Activated CD4-positive, alpha-beta memory T cell treated with anti-CD3 and anti-CD28 coated beads for 36 hours (primary cell): ENCODE measurements around the gene PNLDC1. TPM values are rescaled to one million over a fixed set of nuclear protein-coding genes. Genes with fewer than 3 reads are reported as not detected.
"Not testable (repeated sequence)": the region's sequence is repeated elsewhere in the genome, so short reads cannot be mapped to it uniquely, and the experiment has no call there.

Experiments
- CTCF ChIA-PET: fragments of 350-600 bp; sonication (Branson Sonifier 250); formaldehyde crosslinking; loops from one replicate; lab custom pipeline; 2021; ENCODE audit warnings: antibody characterized with exemption, inconsistent platforms; lab: Charles Lee
- POLR2A ChIA-PET: fragments of 350-600 bp; sonication (Branson Sonifier 250); formaldehyde crosslinking; loops from one replicate; lab custom pipeline; 2021; ENCODE audit warnings: antibody characterized with exemption; lab: Charles Lee
- DNase-seq: peaks from one replicate; pipeline ENCODE4 v3.0.0-alpha.2; 2020
- H3K27ac Mint-ChIP-seq: one replicate; pipeline ENCODE4 v1.8.0; 2021; ENCODE audit warnings: mixed read lengths
- H3K27me3 Mint-ChIP-seq: one replicate; pipeline ENCODE4 v1.8.0; 2021; ENCODE audit warnings: mixed read lengths
- H3K36me3 Mint-ChIP-seq: one replicate; pipeline ENCODE4 v1.8.0; 2021; ENCODE audit warnings: mixed read lengths
- H3K4me1 Mint-ChIP-seq: one replicate; pipeline ENCODE4 v1.8.0; 2021; ENCODE audit warnings: low read depth, mixed read lengths
- H3K4me3 Mint-ChIP-seq: one replicate; pipeline ENCODE4 v1.8.0; 2021; ENCODE audit warnings: mild to moderate bottlenecking, mixed read lengths
- H3K9me3 Mint-ChIP-seq: one replicate; pipeline ENCODE4 v1.8.0; 2021; ENCODE audit warnings: mixed read lengths
- intact Hi-C: fragments of 100-400 bp; cut with micrococcal nuclease; formaldehyde crosslinking; loops from one replicate; pipeline ENCODE4 v1.15.1; 2023
- total RNA-seq, 2 experiments: library from RNA; stranded (reverse); gene quantifications; one replicate each; pipeline ENCODE4 v1.2.3, GENCODE V29; 2021

PNLDC1 gene
- total RNA-seq, 2 experiments from 2014 or later = 0.29 to 0.31 TPM

DNA sequence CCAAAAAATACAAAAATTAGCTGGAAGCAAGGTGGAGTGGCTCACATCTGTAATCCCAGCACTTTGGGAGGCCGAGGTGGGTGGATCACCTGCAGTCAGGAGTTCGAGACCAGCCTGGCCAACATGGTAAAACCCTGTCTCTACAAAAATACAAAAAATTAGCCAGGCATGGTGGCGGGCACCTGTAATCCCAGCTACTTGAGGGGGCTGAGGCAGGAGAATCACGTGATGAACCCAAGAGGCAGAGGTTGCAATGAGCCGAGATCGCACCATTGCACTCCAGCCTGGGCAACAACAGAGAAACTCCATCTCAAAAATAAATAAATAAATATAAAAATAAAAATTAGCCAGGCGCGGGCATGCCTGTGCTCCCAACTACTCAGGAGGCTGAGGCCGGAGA, 24.6 kb downstream of the PNLDC1 start:
- H3K36me3 Mint-ChIP-seq, H3K9me3 Mint-ChIP-seq, H3K27me3 Mint-ChIP-seq, H3K4me1 Mint-ChIP-seq, DNase-seq, intact Hi-C loops, CTCF ChIA-PET, H3K4me3 Mint-ChIP-seq, POLR2A ChIA-PET, H3K27ac Mint-ChIP-seq: not testable (repeated sequence)

DNA sequence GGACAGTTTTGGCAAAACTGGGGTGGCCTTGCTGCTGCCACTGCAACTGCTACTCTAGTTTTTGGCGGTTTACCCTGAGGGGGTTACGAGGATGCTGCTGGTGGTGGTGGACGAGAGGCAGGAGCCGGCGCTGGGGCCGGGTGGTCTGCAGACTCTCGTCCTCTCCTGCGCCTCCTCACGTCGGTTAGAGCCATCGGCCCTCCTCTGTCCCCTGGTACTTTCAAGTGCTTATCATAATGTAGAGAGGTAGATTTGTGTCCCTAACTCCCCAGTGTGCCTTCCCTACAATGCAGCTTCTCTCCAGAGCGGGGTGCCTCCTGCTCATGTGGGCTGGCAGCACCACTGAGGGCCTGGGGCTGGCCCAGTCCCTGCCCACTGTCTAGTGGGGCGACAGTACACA, 25.9 kb downstream of the PNLDC1 start:
- ChIA-PET POLR2A (no interaction called here), CTCF (no interaction called here)
- no peaks in the 10 kb centered on the region for H3K36me3 Mint-ChIP-seq
- H3K27me3 Mint-ChIP-seq = no peaks in the 10 kb centered on the region
- intact Hi-C loops = no loop called here
- no peaks in the 10 kb centered on the region for H3K4me1 Mint-ChIP-seq
- H3K4me3 Mint-ChIP-seq = no peak overlapping the region
- no peaks in the 10 kb centered on the region for H3K9me3 Mint-ChIP-seq
- no peak for DNase-seq
- no peak overlapping the region for H3K27ac Mint-ChIP-seq

DNA sequence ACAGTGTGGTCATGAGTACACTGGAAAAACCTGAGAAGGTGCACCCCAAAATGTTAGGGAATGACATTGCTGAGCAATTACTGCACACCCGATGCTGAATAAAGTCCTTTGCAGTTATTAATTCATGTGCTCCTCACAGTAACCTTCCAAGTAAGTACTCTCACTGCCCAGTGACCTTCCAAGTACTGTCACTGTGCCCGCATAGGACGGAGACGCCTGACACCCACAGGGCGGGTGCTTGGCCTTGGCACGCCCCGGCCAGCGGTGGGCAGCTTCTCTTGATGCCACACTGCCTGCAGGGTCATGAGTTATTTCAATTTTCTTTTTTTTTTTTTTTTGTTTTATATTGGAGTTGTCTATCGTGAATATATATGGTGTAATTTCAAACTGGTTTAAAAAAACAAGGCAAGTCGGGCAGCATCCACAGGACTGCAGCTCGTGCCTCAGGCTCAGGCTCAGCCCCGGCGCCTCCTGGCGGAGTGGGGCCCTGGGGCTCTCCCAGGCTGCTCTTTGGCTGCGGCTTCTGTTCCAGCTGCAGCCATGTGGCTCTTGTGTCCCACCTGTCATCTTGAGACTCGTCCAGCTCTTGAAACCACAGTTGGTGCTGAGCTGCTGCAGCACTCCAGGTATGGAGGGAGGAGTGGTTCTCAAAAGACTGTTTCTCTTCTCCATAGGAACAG, 27.0 kb downstream of the PNLDC1 start:
- DNase-seq = no peak
- no peak overlapping the region for H3K27ac Mint-ChIP-seq
- POLR2A ChIA-PET = no interaction called here
- H3K27me3 Mint-ChIP-seq = no peaks in the 10 kb centered on the region
- no peaks in the 10 kb centered on the region for H3K4me1 Mint-ChIP-seq
- no peaks in the 10 kb centered on the region for H3K9me3 Mint-ChIP-seq
- CTCF ChIA-PET = interaction anchor here (0.7 kb wide), 1 partner anchor 607 kb away, joined by 3 read pairs; no protein-coding TSS in a partner anchor
- intact Hi-C loops = no loop called here
- H3K36me3 Mint-ChIP-seq = no peaks in the 10 kb centered on the region
- H3K4me3 Mint-ChIP-seq = no peak overlapping the region

DNA sequence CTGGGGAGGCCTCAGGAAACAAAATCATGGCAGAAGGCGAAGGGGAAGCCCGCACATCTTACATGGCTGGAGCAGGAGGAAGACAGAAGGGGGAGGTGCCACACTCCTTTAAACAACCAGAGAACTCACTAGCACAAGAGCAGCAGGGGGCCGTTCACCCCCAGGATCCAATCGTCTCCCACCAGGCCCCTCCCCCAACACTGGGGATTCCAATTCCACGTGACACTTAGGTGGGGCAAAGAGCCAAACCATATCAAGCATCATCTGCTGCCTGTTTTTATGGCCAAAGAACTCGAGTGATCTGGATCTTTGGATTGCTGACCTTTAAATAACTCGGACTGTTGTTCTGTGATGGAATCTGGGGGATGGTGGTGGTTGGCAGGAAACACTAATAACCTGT, 28.0 kb downstream of the PNLDC1 start:
- ChIA-PET POLR2A (no interaction called here), CTCF (interaction anchor here (0.7 kb wide), 1 partner anchor 608 kb away, joined by 3 read pairs; no protein-coding TSS in a partner anchor)
- H3K27ac Mint-ChIP-seq = no peak overlapping the region
- no peaks in the 10 kb centered on the region for H3K27me3 Mint-ChIP-seq
- no peaks in the 10 kb centered on the region for H3K9me3 Mint-ChIP-seq
- DNase-seq = no peak
- no peak overlapping the region for H3K4me3 Mint-ChIP-seq
- H3K4me1 Mint-ChIP-seq = no peaks in the 10 kb centered on the region
- intact Hi-C loops = no loop called here
- no peaks in the 10 kb centered on the region for H3K36me3 Mint-ChIP-seq

DNA sequence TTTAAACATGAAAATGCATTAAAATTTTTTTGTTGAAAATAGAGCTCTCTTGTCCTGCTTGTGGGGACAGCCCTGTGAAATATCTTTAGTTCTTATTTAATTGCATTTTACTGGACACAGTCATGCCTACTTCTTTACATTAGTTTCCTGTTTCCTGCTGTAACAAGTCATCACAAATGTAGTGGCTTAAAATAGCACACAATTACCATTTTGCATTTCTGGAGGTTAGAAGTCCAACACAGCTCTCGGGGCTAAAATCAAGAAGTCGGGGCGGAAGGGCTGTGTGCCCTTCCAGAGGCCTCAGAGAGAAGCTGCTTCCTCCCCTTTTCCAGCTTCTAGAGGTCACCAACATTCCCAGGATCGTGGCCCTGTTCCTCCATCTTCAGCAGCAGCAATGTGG, 29.4 kb downstream of the PNLDC1 start:
- no peaks in the 10 kb centered on the region for H3K36me3 Mint-ChIP-seq
- intact Hi-C loops = no loop called here
- POLR2A ChIA-PET = no interaction called here
- CTCF ChIA-PET = no interaction called here
- no peak for DNase-seq
- no peak overlapping the region for H3K27ac Mint-ChIP-seq
- no peaks in the 10 kb centered on the region for H3K27me3 Mint-ChIP-seq
- no peak overlapping the region for H3K4me3 Mint-ChIP-seq
- peaks cover 2% of the 10 kb centered on the region for H3K4me1 Mint-ChIP-seq
- no peaks in the 10 kb centered on the region for H3K9me3 Mint-ChIP-seq

DNA sequence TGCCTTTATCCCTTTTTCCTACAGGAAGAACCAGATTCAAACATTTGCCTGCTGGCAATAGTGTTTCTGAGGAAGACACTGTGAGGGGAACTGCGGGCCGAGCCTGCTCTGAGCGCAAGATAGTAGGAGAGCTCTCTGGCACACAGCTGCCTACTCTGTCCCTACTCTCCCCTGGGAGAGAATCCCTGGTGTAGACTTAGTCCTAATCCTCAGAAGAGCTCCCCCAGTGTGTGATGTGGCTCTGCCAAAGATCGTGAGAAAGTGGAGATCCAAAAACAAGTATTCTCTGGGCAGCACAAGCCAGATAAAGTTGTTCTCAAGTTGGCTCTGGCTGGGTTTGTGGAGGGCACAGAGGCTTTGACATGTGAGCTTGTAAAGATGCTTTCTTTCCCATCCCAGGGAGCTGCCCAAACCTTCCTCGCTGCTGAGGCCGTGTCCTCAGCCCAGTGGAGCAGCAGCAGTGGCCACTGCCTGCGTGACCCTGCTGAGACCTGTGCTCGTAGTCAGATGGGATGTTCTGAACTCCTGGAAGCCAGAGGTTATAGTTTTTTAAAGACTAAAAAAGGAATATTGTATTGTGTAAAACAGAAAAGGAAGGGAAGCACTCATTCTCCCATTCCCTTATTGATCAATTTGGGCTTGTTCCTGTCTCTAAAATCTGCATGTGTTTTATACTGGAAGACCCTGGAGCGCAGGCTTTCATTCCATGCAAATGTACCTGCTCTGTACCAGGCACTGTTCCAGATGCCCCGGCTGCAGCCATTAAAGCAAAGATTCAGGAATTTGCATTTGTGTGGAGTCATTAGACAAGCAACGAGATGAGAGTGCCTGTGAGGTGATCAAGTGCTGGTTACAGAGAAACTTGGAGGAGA, 30.7 kb downstream of the PNLDC1 start:
- ChIA-PET POLR2A (no interaction called here), CTCF (no interaction called here)
- Mint-ChIP-seq H3K4me3 (no peak overlapping the region), H3K36me3 (no peaks in the 10 kb centered on the region), H3K9me3 (no peaks in the 10 kb centered on the region), H3K27ac (no peak overlapping the region), H3K27me3 (no peaks in the 10 kb centered on the region), H3K4me1 (peaks cover 5% of the 10 kb centered on the region)
- DNase-seq = no peak
- intact Hi-C loops = no loop called here

DNA sequence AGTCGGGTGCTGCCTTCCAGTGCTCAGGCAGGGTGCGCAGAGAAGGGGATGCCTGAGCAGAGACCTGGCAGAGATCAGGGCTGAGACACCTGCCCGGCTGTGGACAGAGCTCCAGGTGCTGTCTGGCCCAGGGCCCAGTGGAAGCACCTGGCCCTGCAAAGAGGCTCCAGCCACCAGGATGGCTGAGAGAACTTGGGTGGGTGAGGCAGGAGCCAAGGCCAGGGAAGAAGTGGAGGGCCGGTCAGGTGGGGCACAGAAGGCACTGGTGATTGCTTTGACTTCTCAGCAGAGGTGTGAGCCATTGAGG, 31.2 kb downstream of the PNLDC1 start:
- H3K4me3 Mint-ChIP-seq = no peak overlapping the region
- H3K4me1 Mint-ChIP-seq = peaks cover 5% of the 10 kb centered on the region
- no peak for DNase-seq
- ChIA-PET CTCF (no interaction called here), POLR2A (no interaction called here)
- H3K27me3 Mint-ChIP-seq = no peaks in the 10 kb centered on the region
- H3K27ac Mint-ChIP-seq = no peak overlapping the region
- intact Hi-C loops = no loop called here
- no peaks in the 10 kb centered on the region for H3K9me3 Mint-ChIP-seq
- H3K36me3 Mint-ChIP-seq = no peaks in the 10 kb centered on the region

DNA sequence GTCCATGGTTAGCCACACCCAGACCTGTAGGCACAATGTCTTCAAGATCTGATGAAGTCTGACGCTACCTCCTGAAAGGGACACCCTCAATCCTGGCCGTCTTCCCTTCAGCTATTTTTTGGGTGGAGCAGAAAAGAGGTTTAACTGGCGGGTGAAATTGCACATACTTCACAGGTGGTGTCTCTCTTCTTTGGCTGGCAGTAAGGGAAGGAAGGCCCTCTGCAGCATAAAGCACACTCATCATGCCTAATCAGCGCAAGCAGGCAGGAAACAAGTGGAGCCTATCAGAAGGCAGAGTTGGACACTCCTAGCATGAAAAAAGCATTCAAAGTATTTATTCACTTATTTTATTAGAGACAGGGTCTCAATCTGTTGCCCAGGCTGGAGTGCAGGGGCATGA, 32.9 kb downstream of the PNLDC1 start:
- ChIA-PET POLR2A (no interaction called here), CTCF (no interaction called here)
- no peaks in the 10 kb centered on the region for H3K9me3 Mint-ChIP-seq
- intact Hi-C loops = no loop called here
- no peaks in the 10 kb centered on the region for H3K27me3 Mint-ChIP-seq
- no peak for DNase-seq
- no peak overlapping the region for H3K4me3 Mint-ChIP-seq
- H3K4me1 Mint-ChIP-seq = peaks cover 5% of the 10 kb centered on the region
- no peak overlapping the region for H3K27ac Mint-ChIP-seq
- no peaks in the 10 kb centered on the region for H3K36me3 Mint-ChIP-seq

DNA sequence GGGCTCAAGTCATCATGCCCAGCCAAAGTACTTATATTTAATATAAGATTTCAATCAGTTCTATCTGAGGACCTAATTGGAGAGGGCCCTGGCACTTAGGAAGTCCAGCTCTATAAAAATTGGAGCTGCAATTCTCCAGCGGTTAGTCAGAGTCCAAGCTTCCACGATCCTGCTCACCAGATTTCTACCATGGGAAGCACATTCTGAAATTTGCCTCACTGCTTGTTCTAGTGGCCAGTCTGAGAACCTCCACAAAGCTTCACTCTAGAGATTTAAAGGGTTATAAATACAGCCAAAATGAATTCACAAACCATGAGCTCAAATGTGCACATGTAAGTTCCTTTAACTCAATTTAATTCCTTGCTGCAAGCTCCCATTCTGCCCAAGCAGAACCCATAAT, 33.5 kb downstream of the PNLDC1 start:
- H3K36me3 Mint-ChIP-seq = no peaks in the 10 kb centered on the region
- intact Hi-C loops = no loop called here
- H3K27me3 Mint-ChIP-seq = no peaks in the 10 kb centered on the region
- H3K4me3 Mint-ChIP-seq = no peak overlapping the region
- peaks cover 5% of the 10 kb centered on the region for H3K4me1 Mint-ChIP-seq
- no peaks in the 10 kb centered on the region for H3K9me3 Mint-ChIP-seq
- DNase-seq = no peak
- CTCF ChIA-PET = no interaction called here
- H3K27ac Mint-ChIP-seq = no peak overlapping the region
- POLR2A ChIA-PET = no interaction called here

DNA sequence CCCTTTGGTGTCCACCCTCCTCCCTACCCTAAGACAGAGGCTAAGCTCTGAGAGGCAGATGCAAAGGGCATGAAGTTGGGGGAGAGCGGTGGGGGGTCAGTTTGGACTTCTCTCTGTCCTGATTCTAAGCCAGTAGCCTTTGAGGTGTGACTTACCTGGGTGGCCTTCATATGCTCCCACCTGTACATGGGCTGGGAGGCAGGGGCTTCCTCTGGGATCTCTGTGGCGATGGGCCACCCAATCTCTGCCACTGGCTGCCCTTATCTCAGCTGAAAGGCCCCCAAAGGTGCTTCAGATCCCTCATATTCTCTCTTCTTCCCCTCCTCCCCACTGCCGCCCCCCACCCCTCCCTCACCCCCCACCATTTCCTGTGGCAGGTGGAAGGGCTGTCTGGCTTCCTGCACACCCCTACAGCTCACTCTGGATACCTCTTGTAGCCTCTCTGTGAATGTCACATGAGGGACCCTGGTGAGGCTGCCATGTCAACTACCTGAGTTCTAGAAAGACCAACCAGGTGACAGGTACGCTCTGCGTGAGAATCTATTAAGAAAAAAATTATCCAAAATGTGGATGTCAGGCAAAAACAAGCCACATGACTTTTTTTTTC, 34.0 kb downstream of the PNLDC1 start:
- H3K4me3 Mint-ChIP-seq = no peak overlapping the region
- DNase-seq = no peak
- no peaks in the 10 kb centered on the region for H3K27me3 Mint-ChIP-seq
- no peak overlapping the region for H3K27ac Mint-ChIP-seq
- H3K4me1 Mint-ChIP-seq = peaks cover 5% of the 10 kb centered on the region
- H3K36me3 Mint-ChIP-seq = no peaks in the 10 kb centered on the region
- ChIA-PET CTCF (no interaction called here), POLR2A (no interaction called here)
- intact Hi-C loops = no loop called here
- H3K9me3 Mint-ChIP-seq = no peaks in the 10 kb centered on the region

DNA sequence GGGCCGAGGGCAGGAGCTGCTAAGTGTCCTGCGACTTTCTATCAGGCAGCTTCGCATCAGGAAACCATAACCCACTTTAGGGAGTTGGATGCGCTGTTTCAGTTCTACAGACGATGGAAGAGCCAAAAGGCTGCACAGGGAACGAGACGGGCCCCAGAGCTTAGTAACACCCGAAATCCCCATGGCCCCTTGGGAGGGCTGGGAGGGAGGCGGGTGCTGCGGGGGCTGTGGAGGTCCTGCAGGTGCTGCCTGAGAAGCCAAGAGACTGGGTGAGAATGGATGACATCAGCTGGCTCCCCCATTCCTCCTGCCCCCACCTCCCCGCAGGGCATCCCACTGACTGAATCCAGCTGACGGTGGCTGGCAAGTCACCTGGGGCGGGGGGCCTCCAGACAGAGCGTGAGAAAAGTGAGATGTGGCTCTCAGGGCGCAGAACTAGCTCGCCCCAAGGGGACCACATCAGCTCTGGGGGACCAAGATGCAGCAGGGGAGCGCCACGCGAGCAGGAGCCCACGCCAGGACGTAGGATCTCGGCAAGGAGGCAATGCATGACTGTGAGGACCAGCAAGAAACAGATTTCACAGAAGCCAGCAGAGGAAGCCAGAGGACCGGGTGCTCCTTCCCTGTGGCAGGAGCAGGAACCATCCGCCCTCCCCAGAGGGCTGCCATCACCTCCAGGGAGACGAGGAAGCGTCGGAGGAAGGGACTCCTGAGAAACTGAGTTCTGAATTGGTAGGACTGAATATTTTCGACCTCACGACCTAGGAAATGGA, 36.8 kb downstream of the PNLDC1 start:
- no peak overlapping the region for H3K27ac Mint-ChIP-seq
- intact Hi-C loops = no loop called here
- no peaks in the 10 kb centered on the region for H3K36me3 Mint-ChIP-seq
- H3K27me3 Mint-ChIP-seq = no peaks in the 10 kb centered on the region
- no peaks in the 10 kb centered on the region for H3K9me3 Mint-ChIP-seq
- DNase-seq = no peak
- ChIA-PET CTCF (no interaction called here), POLR2A (no interaction called here)
- H3K4me3 Mint-ChIP-seq = no peak overlapping the region
- peaks cover 5% of the 10 kb centered on the region for H3K4me1 Mint-ChIP-seq

DNA sequence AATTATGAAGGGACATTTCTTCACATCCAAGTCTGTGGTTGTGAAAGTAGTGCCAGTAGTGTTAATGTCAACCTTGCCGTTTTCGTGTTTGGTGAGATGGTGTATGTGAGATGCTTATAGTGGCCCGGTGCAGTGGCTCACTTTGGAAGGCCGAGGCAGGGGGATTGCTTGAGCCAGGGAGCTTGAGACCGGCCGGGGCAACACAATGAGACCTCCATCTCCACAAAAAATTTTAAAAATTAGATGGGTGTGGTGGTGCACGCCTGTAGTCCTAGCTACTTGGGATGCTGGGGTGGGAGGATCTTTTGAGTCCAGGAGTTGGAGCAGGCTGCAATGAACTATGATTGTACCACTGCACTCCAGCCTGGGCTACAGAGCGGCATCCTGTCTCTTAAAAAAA, 37.4 kb downstream of the PNLDC1 start:
- Mint-ChIP-seq H3K27ac (no peak overlapping the region), H3K4me3 (no peak overlapping the region), H3K4me1 (peaks cover 5% of the 10 kb centered on the region), H3K9me3 (no peaks in the 10 kb centered on the region), H3K36me3 (no peaks in the 10 kb centered on the region), H3K27me3 (no peaks in the 10 kb centered on the region)
- ChIA-PET POLR2A (interaction anchor here (0.6 kb wide), 1 partner anchor 250 kb away, joined by 3 read pairs; no protein-coding TSS in a partner anchor), CTCF (no interaction called here)
- intact Hi-C loops = no loop called here
- DNase-seq = no peak
